ENCODE results near the gene PNPO. TPM values are rescaled to one million over a fixed set of nuclear protein-coding genes. Genes with fewer than 3 reads are reported as not detected.
A peak's percentile ranks its signal among the peaks of the same experiment; 100 is the strongest.

The PNPO gene
- total and polyA plus RNA-seq, 7 donors: 9.6 to 16.5 (median 14.3) TPM

DNA sequence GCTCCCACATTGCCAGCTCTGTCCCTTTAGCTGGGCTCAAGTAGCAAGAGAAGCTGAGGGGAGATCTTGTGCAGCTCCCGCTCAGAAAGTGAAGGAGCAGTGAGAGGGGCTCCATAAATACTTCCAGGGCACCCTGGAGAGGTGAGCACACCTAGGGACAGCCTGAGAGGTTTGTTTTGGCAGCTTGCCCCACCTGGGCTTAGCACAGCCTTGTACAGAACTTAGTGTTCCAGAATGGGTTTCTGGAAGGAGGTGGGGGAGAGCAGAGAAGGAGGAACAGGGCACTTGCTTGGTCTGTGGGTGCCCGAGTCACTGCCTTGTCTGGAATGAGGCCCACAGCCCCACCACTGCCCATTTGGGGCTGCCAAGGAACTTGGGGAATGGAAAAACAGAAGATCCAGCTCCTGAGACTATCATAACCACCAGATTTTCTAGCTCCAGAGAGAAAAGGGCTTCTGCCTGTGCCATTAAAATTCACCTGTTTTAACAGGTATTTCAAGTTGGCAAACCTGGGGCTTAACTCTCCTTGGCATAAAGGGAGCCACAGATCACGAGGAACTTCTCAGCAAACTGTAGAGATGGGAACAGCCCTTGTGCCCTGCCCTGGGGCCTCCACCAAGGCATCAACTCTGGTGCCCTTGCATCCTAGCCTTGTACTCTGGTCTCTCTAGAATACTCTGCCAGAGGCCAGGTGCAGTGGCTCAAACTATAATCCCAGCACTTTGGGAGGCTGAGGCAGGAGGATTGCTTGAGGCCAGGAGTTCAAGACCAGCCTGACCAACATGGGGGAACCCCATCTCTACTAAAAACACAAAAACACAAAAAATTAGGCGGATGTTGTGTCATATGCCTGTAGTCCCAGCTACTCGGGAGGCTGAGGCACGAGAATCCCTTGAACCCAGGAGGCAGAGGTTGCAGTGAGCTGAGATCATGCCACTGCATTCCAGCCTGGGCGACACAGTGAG lies 14.4 kb downstream of the PNPO start:
- no peak for DNase-seq
- Histone ChIP-seq H3K4me1 (no peaks in the 10 kb centered on the region), H3K9me3 (no peaks in the 10 kb centered on the region), H3K36me3 (no peaks in the 10 kb centered on the region), H3K27ac (peak overlapping the region in 1 of 4 donors; percentile 32), H3K4me3 (peak overlapping the region in 1 of 4 donors; percentile 11), H3K27me3 (no peaks in the 10 kb centered on the region)
- TF ChIP-seq POLR2AphosphoS5 (IDR thresholded peaks at IDR 0.05) (no peak), POLR2A (IDR thresholded peaks at IDR 0.05) (no peak), EP300 (IDR thresholded peaks at IDR 0.05) (no peak)
- TF ChIP-seq, protein P1, sequence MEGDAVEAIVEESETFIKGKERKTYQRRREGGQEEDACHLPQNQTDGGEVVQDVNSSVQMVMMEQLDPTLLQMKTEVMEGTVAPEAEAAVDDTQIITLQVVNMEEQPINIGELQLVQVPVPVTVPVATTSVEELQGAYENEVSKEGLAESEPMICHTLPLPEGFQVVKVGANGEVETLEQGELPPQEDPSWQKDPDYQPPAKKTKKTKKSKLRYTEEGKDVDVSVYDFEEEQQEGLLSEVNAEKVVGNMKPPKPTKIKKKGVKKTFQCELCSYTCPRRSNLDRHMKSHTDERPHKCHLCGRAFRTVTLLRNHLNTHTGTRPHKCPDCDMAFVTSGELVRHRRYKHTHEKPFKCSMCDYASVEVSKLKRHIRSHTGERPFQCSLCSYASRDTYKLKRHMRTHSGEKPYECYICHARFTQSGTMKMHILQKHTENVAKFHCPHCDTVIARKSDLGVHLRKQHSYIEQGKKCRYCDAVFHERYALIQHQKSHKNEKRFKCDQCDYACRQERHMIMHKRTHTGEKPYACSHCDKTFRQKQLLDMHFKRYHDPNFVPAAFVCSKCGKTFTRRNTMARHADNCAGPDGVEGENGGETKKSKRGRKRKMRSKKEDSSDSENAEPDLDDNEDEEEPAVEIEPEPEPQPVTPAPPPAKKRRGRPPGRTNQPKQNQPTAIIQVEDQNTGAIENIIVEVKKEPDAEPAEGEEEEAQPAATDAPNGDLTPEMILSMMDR (IDR thresholded peaks at IDR 0.05): no peak
- intact Hi-C loops (cut with DNase I): no loop called here
- WGBS, 2 donors: 20 to 73% methylated on average over 7 of the region's 7 CpGs

DNA sequence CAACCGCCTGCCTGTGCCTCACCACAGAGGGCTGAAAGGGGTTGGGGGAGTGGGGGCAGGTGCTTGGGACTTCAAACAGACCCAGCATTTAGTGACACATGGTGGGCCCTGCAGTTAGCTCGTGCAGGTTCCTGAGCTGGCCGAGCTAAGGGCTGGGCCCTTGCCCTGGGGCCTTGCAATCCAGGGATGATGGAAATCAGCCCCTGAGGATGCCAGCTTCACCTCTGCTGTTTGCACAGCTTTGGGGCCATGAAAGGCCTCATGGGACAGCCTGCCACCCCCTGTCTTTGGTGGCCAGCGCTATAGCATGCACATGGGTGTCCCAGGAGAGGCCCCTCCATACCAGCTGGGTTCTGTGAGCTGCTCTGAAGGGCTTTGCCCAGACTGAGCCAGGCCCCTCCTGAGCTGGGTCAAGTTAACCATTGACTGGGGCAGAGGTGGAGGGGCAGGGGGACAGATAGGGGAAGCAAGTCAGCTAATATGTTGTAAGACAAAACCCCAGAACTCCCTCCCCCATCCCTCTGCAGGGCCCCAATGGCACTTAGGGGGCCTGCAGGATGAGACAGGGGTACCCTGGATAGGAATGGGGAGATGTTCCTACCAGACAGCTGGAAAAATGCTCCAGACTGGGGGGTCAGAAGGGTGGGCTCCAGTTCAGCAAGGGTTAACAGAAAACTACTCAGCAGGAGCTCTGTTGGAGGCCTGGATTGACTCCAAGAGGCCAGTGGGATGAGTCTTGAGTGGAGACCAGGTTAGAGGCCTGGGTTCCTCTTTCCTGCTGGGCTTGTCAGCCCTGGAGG lies 15.6 kb downstream of the PNPO start:
- Histone ChIP-seq H3K4me1 (no peaks in the 10 kb centered on the region), H3K27ac (peak overlapping the region in 1 of 4 donors; percentile 34), H3K36me3 (no peaks in the 10 kb centered on the region), H3K9me3 (no peaks in the 10 kb centered on the region), H3K27me3 (no peaks in the 10 kb centered on the region), H3K4me3 (peak overlapping the region in 1 of 4 donors; percentile 11)
- 10 to 56% methylated on average over 4 of the region's 4 CpGs for WGBS, 2 donors
- intact Hi-C loops (cut with DNase I): no loop called here
- TF ChIP-seq POLR2A (IDR thresholded peaks at IDR 0.05) (no peak), EP300 (IDR thresholded peaks at IDR 0.05) (no peak), POLR2AphosphoS5 (IDR thresholded peaks at IDR 0.05) (no peak)
- TF ChIP-seq, protein P1 (IDR thresholded peaks at IDR 0.05): no peak
- DNase-seq: no peak

DNA sequence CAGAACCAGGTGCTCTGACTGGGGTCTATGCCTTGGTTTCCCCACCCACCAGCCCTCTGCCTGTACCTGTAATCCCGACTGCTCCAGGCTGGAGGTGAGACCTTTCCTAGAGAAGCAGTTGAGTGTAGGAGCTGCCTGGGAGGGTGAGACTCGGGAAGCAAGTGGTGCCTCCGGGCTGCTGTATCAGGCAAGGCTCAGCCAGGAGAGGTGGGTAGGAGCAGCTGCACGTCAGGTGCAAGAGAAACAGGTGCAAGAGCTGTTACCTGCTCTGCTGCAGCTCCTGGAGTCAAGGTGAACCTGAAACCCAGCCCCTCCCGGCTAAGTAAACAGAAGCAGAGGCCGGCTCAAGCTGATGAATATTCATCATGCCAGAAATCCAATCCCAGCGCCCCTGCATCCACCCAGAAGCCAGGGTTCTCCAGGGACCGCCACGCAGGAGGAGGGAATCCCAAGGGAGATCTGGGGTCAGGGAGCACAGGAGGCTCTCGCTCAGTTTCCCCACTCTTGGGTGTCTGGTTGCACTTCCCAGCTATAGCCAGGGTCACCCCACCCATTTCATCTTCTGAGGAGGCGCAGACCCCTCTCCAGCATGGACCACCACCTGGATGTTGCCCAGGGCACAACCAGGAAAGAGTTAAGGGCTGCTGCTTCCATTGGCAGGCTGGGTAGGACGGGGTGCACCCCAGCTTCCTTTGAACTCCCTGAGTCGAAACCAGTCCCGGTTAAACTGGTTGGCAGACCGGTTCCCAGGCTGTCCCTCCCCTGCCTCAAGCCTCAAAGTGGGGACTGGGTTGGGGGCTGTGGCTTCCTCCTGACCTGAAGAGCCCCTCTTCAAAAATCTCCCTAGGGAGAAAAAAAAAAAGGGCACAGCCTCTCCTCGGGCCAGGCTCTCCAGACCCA lies 16.5 kb downstream of the PNPO start, which contains the start of gene PRR15L:
PRR15L (minus strand) TSS at position 293 of the 900 bp plus-strand sequence. CDS start 4,649 bp downstream, outside the sequence.
- H3K9me3 ChIP-seq: no peaks in the 10 kb centered on the region
- TF ChIP-seq POLR2A (IDR thresholded peaks at IDR 0.05): peak in 1 of 2 donors; percentile 84
- TF ChIP-seq, protein P1 (IDR thresholded peaks at IDR 0.05): no peak
- TF ChIP-seq EP300 (IDR thresholded peaks at IDR 0.05): no peak
- peak in 1 of 4 donors; percentile 51 for TF ChIP-seq POLR2AphosphoS5 (IDR thresholded peaks at IDR 0.05)
- no peak for DNase-seq
- WGBS, 2 donors: 12 to 50% methylated on average over 16 of the region's 16 CpGs
- H3K36me3 ChIP-seq: no peaks in the 10 kb centered on the region
- no peaks in the 10 kb centered on the region for H3K4me1 ChIP-seq
- H3K27ac ChIP-seq: peak within 1 kb of the TSS in 1 of 4 donors; percentile 34
- H3K27me3 ChIP-seq: no peaks in the 10 kb centered on the region
- peak within 1 kb of the TSS in 1 of 4 donors; percentile 11 for H3K4me3 ChIP-seq
- intact Hi-C loops (cut with DNase I): no loop called here

Data from sigmoid colon (tissue), 7 donors.